Measurements from ENCODE around the gene OBSCN.

OBSCN gene

DNA sequence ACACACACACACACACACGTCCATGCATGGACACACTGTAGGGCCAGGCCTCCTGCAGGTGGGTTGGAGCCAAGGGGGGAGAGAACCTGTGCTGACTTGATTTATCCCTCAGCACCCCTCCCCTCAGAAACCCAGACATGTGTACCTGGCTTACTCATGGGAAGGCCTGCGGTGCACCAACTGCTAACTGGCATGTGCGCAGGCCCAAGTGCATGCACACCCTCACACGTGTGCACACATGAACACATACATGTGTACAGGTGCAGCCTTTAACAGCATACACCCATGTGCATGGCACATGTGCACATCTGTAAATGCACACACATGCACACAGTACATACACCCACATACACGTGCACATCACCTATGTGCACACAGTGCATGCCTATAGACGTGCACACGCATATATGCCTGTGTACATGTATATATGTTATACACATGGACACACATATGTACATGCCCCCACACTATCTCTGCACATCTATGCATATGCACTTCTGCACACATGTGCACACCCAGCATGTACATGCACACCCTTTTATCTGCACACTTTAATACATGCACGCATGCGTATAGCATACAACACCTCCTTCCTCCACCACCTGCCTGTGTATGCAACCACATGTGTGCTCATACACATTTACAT lies 131.3 kb downstream of the OBSCN start:
- DNase-seq (ENCODE audit: low read depth in 2 of 2), result no peak

DNA sequence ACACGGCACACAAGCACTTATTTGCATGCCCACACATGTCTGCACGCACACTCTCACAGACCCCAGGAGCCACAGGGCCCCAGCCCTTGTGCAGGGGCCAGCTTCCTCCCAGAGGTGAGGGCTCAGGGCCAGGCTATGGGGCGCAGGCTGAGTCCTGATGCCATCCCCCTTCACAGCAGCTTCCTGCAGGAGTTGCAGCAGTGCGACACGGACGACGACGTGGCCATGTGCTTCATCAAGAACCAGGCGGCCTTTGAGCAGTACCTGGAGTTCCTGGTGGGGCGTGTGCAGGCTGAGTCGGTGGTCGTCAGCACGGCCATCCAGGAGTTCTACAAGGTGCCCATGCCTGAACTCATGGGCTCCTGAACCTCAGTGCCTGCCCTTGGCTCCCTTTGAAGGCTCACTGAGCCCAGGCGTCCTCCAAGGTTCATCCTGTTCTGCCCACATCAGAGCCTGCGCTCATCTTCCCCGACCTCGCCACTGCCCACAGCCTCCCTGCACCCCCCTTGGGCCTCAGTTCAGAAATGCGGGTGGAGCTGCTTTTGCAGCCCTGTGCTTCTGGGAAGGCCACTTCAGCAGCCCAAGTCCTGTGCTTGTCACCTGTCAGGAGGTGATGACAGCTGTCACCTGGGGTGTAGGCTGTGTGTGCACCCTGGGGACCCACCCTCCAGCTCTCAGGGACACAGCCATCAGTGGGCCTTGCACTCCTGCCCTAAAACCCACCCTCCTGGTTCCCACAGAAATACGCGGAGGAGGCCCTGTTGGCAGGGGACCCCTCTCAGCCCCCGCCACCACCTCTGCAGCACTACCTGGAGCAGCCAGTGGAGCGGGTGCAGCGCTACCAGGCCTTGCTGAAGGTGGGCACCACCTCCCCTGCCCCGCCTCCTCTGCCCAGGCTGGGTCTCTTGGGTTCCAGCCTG lies 132.2 kb downstream of the OBSCN start:
- DNase-seq (ENCODE audit: low read depth in 2 of 2), result no peak

DNA sequence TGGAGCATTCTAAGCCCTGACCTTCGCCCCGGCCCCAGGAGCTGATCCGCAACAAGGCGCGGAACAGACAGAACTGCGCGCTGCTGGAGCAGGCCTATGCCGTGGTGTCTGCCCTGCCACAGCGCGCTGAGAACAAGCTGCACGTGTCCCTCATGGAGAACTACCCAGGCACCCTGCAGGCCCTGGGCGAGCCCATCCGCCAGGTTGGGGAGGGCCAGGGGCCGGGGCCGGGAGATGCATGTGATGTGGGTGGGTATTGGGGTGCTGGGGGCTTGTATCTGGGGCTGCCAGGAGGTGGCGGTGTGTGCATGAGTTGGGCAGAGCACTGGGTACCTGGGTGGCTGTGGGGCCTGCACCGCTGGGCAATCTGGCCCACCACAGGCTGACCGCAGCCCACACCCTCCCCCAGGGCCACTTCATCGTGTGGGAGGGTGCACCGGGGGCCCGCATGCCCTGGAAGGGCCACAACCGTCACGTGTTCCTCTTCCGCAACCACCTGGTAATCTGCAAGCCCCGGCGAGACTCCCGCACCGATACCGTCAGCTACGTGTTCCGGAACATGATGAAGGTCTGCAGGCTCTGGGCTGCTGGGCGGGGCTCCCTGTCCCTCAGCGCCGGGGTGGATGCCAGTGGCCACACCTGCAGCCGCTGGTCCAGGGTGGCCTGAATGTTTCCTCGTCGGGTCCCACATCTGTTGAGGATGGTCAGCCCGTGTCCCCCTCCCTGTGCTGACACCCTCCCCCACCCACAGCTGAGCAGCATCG lies 133.0 kb downstream of the OBSCN start:
- DNase-seq (ENCODE audit: low read depth in 2 of 2), result no peak

DNA sequence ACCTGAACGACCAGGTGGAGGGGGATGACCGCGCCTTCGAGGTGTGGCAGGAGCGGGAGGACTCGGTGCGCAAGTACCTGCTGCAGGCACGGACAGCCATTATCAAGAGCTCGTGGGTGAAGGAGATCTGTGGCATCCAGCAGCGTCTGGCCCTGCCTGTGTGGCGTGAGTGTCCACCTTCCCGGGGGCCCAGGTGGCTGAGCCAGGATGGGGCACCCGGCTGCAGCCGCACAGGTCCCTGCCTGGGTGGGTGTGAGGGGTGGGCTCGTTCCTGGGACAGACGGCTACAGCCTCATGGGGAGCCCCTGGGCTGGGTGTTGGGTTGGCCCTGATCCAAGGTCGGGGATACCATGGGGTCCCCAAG lies 133.6 kb downstream of the OBSCN start:
- DNase-seq (ENCODE audit: low read depth in 2 of 2), result no peak

DNA sequence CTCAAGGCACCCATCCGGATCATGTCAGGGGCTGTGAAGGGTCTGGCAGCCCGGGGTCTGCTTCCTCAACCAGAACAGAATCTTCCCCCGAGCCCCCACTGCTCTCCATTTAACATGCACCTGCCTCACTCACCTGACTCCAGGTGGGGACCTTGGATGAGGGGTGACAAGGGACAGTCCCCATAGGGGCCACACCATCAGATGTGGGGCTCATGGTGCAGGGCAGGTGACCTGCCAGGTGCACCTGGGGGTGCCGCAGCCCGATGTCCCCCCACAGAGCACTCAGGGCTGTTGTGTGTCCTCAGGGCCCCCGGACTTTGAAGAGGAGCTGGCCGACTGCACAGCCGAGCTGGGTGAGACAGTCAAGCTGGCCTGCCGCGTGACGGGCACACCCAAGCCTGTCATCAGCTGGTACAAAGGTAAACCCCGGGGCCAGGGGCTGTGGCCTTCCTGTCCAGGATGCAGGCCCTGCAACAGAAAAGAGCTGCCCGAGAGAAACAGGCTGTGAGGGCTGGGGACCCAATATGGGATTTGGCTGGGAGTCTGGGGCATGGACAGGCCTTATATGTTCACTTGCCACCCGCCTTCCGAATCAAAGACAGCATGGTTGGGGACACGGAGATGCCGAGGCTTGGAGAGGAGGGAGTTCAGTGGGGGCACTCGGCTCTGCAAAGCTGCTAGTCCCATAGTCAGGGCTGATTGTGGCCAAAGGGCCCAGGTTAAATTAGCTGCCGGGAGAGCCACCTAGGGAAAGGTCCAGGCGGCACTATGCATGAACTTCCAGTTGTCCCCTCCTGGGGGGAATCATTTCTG lies 134.2 kb downstream of the OBSCN start:
- DNase-seq (ENCODE audit: low read depth in 2 of 2), result no peak

DNA sequence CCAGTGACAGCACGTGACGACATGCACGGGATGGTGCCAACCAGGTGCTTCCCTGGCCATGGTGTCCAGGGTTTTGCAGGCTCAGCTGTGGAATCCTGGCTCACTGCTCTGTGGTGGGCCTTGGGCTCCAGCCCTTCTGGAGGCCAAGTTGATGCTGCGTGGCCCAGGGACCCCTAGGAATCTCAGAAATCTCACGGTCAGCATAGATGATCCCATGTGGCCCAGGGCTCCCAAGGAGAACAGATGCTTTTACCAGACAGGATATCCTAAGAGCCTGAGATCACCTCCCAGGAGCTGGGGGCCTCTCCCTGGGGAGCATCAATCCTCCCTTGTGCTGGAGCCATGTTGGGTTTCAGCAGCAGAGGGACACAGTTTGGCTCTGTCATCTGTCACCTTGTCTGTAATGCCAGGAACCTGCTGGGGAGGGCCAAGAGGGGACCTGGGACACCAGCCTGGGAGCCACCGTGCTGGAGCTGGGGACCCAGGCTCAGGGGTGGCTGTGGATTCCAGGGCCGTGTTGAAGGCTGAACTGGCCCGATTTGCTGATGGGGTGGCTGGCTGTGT lies 134.9 kb downstream of the OBSCN start:
- no peak for DNase-seq (ENCODE audit: low read depth in 2 of 2)

DNA sequence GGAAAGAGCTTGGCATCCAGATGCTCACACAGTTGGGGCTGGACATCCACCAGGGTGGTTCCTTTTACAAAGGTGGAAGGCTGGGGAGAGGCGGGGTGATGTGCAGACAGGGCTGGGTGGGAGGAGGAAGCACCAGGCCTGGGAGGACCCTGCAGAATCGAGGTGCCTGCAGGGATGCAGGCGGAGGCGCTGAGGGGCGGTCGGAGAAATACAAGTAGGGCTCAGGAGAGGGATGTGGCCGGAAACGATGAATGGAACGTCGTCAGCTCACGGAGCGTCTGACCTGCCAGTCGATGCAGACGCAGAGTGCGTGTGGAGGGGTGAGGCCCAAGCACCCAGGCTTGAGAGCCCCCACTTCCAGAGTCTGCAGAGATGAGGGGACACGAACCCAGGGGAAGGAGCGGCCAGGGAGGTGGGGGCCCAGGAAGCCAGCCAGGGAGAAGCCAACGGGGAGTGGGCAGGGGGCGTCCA lies 135.4 kb downstream of the OBSCN start:
- no peak for DNase-seq (ENCODE audit: low read depth in 2 of 2)

DNA sequence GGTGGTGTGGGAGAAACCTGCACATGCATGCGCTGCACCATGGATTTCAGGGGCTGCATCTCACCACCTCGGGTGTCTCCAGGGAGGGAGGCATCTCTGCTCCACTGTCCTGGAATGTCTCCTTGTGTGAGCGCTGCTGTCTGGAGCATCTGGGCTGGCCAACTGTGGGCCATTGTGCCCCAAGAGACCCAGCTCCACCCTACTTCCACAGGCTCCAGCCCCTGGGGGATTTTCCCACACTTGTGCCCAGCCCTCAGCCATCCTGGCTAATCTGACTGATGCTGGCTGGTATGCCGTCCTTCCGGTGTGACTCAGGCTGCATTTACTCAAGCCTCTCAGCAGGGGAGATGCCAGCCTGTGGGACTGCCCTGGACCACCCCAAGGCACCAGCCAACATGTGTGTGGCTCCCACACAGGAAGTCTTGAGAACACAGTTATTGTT lies 136.8 kb downstream of the OBSCN start:
- DNase-seq (ENCODE audit: low read depth in 2 of 2), result no peak

DNA sequence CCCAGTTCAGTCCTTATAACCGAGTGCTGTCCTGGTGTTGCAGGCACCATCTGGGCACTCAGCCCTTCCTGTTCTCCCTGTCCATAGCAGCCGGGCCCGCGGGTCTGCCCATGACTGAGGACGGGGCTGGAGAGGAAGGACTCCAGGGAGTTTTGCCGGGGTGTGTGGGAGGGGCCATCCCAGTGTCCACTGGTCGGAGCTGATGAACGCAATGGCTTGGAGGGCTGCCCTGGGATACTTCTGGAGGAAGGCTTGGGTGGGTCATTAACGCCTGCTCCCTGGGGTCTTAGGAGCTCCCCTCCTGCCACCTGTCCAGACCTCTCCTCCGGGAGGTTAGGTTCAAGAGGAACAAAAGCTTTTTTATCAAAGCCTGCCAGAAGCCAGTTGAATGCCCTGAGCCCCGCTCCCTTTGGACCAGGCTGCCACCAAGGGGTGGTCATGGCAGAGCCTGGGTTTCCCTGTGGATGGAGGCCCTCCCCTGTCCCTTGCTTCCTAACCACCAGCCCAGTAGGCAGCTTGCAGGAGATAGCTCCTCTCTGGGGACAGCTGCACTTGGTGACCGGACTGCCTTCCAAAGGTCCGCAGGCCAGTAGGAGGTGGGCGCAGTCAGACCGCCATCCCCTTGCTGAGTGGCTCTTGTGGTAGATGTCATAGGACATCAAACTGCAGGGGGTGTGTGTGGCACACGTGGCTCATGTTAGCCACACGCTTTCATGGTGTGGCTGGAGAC lies 137.5 kb downstream of the OBSCN start:
- no peak for DNase-seq (ENCODE audit: low read depth in 2 of 2)

DNA sequence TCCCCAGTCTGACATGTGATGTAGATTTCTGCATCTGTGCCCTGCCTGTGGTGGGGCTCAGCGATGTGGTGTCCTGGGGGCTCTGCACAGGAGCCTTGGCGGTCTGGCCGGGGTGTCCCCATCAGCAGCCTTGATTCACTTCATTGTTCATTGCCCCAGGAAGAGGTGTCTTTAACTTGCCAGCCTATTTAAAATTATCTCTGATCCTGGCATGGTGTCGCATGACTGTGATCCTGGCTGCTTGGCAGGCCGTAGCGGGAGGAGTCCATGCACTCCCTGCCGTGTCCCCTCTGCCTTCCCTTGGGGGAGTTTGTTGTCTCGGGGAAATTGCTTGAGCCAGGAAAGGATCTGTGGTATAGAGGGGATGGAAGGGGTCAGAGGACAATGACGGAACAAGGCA lies 138.9 kb downstream of the OBSCN start:
- no peak for DNase-seq (ENCODE audit: low read depth in 2 of 2)

DNA sequence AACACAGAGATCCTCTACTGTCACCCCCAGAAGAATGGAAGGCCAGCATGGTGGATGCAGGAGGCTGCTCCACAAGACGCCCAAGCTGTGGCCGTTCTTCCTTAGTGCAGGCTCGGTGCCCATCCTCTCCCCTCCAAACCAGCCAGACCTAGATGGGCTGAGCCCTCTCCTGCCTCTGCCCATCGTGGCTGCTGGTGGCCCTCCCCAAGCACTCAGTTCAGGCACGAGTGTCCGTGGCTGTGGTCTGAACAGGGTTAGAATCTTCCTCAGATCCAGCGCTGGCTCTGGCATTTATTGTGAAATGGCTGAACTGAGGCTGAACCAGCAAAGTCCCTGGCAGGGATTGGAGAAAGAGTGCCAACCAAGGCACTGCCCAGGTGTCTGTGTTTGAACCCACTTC lies 139.3 kb downstream of the OBSCN start:
- DNase-seq (ENCODE audit: low read depth in 2 of 2), result no peak

DNA sequence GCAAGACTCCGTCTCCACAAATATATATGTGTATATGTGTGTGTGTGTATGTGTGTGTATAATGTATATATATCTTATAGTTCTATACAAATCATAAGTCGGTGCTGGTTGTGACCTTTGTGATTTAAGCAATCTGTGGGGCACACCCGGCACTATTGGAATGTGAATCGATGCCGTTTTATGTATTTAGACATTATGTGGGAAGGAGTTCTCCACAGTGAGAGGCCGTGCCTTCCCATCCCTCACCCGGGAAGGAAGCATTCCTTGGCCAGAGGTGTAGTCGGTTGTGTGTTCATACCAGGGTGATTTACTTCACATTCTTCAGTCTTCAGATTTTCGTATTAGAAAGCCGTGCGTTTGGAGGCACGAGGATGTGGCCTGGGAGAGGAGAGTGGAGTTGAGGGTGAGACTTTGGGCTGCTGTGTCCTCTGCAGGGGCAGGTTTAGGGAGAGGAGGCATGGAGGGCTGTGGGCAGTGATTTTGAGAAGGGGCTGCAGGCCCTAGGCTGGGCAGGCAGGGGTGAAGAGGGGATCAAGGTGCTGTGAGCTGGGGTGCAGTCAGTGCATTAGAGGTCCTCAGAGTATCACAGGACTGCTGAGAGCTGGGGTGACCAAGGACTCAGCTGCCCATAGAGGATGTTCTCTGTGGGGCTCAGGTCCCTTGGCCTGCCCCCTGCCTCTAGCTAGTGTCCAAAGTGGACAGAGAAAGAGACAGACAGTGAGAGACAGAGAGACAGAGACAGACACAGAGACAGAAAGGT lies 141.0 kb downstream of the OBSCN start:
- DNase-seq (ENCODE audit: low read depth in 2 of 2), result no peak

DNA sequence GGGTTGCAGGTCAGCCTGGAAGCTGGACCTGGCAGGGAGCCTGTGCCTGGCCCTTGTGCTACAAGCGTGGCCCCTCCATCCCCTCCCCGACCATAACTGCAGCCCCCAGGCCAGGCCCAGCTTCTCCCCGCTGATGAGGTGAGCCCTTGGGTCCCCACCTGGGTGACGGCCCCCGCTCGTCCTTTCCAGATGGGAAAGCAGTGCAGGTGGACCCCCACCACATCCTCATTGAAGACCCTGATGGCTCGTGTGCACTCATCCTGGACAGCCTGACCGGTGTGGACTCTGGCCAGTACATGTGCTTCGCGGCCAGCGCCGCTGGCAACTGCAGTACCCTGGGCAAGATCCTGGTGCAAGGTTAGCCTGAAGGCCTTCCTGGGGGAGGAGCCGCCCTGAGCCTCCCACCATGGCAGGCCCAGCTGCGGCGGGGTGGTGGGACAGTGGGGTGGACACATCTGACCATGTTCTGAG lies 141.9 kb downstream of the OBSCN start:
- DNase-seq (ENCODE audit: low read depth in 2 of 2), result no peak

DNA sequence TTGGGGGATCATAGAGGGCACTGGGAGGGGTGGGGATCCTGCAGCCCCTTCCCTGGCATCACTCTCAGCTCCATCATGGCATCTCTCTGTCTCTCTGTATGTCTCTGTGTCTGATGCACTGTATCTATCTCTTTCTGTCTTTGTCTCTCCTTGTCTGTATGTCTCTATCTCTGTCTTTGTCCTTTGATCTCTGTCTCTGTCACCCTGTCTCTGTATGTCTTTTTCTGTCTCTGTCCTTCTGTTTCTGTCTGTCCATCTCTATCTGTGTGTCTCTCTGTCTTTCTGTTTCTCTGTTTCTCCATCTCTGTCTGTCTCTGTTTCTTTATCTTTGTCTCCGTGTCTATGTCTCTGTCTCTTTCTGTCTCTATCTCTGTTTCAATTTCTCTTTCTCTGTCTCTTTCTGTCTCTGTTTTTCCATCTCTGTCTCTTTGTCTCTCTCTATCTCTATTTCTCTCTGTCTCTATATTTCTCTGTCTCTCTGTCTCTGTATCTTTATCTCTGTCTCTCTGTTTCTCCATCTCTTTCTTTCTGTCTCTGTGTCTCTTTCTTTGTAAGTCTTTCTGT lies 142.4 kb downstream of the OBSCN start:
- DNase-seq (ENCODE audit: low read depth in 2 of 2), result no peak

DNA sequence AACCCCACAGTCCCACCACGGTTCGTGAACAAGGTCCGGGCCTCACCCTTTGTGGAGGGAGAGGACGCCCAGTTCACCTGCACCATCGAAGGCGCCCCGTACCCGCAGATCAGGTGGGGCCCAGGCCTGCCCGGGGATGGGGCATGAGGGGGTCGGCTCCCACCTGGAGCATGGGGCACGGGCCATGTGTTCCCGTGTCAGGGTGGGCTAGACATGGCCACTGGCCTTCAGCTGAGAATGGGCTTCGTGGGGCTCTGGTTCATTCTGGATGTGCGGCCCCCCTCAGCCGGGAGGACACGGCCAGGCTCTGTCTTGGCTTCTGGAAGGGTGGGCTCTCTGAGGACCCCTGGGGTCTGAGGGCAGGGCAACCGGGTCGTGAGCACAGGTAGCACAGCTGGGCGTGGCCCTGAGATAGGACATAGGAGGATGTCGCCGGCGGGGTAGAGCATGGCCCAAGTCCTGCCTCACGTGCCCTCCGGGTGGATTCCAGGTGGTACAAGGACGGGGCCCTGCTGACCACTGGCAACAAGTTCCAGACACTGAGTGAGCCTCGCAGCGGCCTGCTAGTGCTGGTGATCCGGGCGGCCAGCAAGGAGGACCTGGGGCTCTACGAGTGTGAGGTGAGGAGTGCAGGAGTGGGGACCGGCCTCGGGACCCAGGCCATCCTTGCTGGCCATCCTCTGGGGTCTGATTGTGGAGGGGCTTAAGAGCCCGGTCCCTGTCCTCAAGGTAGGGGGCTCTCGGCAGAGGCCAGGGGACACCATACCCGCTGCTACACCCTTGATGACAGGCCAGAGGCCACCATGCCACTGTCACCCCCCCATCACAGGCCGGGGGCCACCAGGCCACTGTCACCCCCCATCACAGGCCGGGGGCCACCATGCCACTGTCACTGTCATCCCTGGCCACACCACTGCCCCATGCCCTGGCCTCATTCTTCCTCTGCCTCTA lies 143.3 kb downstream of the OBSCN start:
- no peak for DNase-seq (ENCODE audit: low read depth in 2 of 2)

DNA sequence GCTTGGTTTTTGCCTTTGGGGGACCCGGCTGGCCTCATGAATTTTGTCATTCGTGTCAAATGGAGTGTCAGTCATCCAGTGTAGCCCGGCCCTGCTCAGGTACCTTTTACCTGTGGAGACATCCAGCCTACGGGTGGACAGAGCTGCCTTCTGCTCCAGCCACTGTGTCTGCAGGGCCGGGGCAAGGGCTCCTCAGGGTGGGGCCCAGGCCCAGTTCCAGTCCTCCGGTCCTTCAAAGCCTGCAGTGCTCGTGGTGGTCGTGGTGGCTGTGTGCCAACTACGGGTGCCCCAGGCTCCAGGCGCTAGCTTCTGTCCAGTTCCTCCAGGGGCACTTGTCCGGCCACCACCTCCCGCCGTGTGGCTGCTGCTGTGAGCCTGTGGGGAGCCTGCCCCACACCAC lies 144.0 kb downstream of the OBSCN start:
- DNase-seq (ENCODE audit: low read depth in 2 of 2), result no peak

DNA sequence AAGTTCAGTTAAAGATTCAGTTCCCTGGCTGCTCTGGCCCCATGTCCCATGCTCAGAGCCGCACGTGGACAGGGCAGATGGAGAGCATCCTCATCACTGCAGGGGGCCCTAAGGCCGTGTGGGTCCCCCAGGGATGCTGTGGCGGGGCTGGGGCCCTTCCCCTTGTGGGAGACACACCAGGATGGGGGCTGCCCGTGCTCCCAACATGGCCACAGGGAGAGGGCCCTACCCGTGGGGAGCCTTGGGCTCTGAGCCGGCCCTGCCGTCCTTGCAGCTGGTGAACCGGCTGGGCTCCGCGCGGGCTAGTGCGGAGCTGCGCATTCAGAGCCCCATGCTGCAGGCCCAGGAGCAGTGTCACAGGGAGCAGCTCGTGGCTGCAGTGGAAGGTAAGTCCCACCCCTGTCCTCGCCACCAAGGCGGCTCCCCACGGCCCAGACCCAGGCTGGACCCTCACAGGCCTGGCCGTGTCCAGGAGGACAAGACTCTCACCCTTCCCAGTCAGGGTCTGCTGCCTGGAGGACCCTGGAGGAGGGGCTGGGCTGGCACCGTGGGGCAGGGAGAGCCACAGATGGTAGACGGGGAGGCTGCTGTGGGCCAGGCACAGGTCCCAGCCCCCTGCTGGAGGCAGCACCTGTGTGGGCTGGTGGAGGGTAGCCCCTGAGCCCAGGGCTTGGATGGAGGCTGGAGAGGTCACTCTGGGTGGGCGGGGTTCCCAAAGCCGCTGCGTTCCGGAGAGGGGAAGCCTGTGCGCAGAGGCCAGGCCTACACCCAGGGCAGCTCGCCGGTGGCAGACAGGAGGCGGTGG lies 145.0 kb downstream of the OBSCN start:
- no peak for DNase-seq (ENCODE audit: low read depth in 2 of 2)

Measured in activated CD8-positive, alpha-beta memory T cell treated with anti-CD3 and anti-CD28 coated beads for 4 hours (primary cell).